Mesenchymal stem cell (in vitro differentiated cells and primary cell): ENCODE results near the gene NECAB3.

Source experiments
- DNase-seq: peaks from one replicate; pipeline ENCODE4 v3.0.0-alpha.2; 2013
- H2AFZ ChIP-seq: one replicate; pipeline ENCODE4 v1.6.1; 2013; ENCODE audit warnings: low read depth, mild to moderate bottlenecking, control low read depth, inconsistent platforms, low read length, moderate library complexity
- H2AK5ac ChIP-seq: 2 replicates; pipeline ENCODE4 v1.6.1; 2013; ENCODE audit warnings: low read length, moderate library complexity, mild to moderate bottlenecking, inconsistent platforms; ENCODE audit not compliant: severe bottlenecking
- H2BK120ac ChIP-seq: one replicate; pipeline ENCODE4 v1.6.1; 2013; ENCODE audit warnings: low read depth, mild to moderate bottlenecking, inconsistent platforms, low read length, moderate library complexity
- H2BK12ac ChIP-seq, 2 experiments: one replicate each; pipeline ENCODE4 v1.6.1; 2013; ENCODE audit warnings: inconsistent platforms in 2 of 2, low read length in 2 of 2, mild to moderate bottlenecking in 2 of 2, moderate library complexity in 2 of 2, control low read depth in 1 of 2
- H2BK15ac ChIP-seq: one replicate; pipeline ENCODE4 v1.6.1; 2013; ENCODE audit warnings: mild to moderate bottlenecking, low read depth, inconsistent platforms; ENCODE audit not compliant: poor library complexity, severe bottlenecking
- H2BK5ac ChIP-seq: 2 replicates; pipeline ENCODE4 v1.6.1; 2013; ENCODE audit warnings: low read depth, mild to moderate bottlenecking, low read length, control low read depth, inconsistent platforms; ENCODE audit not compliant: poor library complexity, severe bottlenecking
- H3K14ac ChIP-seq, 2 experiments: one replicate each; pipeline ENCODE4 v1.6.1; 2013; ENCODE audit warnings: inconsistent platforms in 2 of 2, low read length in 2 of 2, control low read depth in 1 of 2, mild to moderate bottlenecking in 1 of 2, moderate library complexity in 1 of 2
- H3K18ac ChIP-seq, 2 experiments: one replicate each; pipeline ENCODE4 v1.6.1; 2013; ENCODE audit warnings: inconsistent platforms in 2 of 2, low read length in 2 of 2, control low read depth in 1 of 2, low read depth in 1 of 2, mild to moderate bottlenecking in 1 of 2
- H3K23ac ChIP-seq, 2 experiments: one replicate each; pipeline ENCODE4 v1.6.1; 2013; ENCODE audit warnings: inconsistent platforms in 2 of 2, low read length in 2 of 2, mild to moderate bottlenecking in 2 of 2, moderate library complexity in 2 of 2, control low read depth in 1 of 2
- H3K27ac ChIP-seq: 2 replicates; pipeline ENCODE4 v1.5.1; 2013; ENCODE audit warnings: mild to moderate bottlenecking, moderate library complexity, low read length, control low read depth, inconsistent platforms; ENCODE audit not compliant: poor library complexity, severe bottlenecking
- H3K27me3 ChIP-seq, 2 experiments: 2 replicates each; pipeline versions ENCODE4 v1.6.1 to v1.7.0; 2013; ENCODE audit warnings: low read length in 2 of 2, mild to moderate bottlenecking in 2 of 2, moderate library complexity in 2 of 2, control low read depth in 1 of 2, inconsistent platforms in 1 of 2; ENCODE audit not compliant: control insufficient read depth in 1 of 2, insufficient read depth in 1 of 2
- H3K36me3 ChIP-seq, 2 experiments: 2 replicates each; pipeline versions ENCODE4 v1.6.1 to v1.7.0; 2013; ENCODE audit warnings: low read length in 2 of 2, control low read depth in 1 of 2, inconsistent platforms in 1 of 2, low read depth in 1 of 2, mild to moderate bottlenecking in 1 of 2; ENCODE audit not compliant: insufficient read depth in 2 of 2, control insufficient read depth in 1 of 2
- H3K4ac ChIP-seq, 2 experiments: one replicate each; pipeline ENCODE4 v1.6.1; 2013; ENCODE audit warnings: inconsistent platforms in 2 of 2, low read length in 2 of 2, mild to moderate bottlenecking in 2 of 2, moderate library complexity in 2 of 2, control low read depth in 1 of 2, low read depth in 1 of 2
- H3K4me1 ChIP-seq: 2 replicates; pipeline ENCODE4 v1.6.1; 2013; ENCODE audit warnings: low read depth, low read length, control low read depth; ENCODE audit not compliant: control insufficient read depth, insufficient read depth
- H3K4me2 ChIP-seq: 2 replicates; pipeline ENCODE4 v1.6.1; 2013; ENCODE audit warnings: low read length, mild to moderate bottlenecking, inconsistent platforms; ENCODE audit not compliant: poor library complexity, severe bottlenecking
- H3K4me3 ChIP-seq, 2 experiments: 2 replicates each; pipeline versions ENCODE4 v1.5.1 to v1.7.0; 2013; ENCODE audit warnings: low read length in 2 of 2, mild to moderate bottlenecking in 2 of 2, control low read depth in 1 of 2, low read depth in 1 of 2; ENCODE audit not compliant: insufficient read depth in 1 of 2
- H3K79me1 ChIP-seq: replicated peaks from 2 replicates; pipeline ENCODE4 v1.6.1; 2013; ENCODE audit warnings: mild to moderate bottlenecking, control low read depth, low read length, inconsistent platforms; ENCODE audit not compliant: poor library complexity, severe bottlenecking
- H3K9ac ChIP-seq: 2 replicates; pipeline ENCODE4 v1.7.0; 2013; ENCODE audit warnings: mild to moderate bottlenecking, low read length, moderate library complexity
- H3K9me3 ChIP-seq: 2 replicates; pipeline ENCODE4 v1.7.0; 2013; ENCODE audit warnings: mild to moderate bottlenecking, low read length; ENCODE audit not compliant: control insufficient read depth
- H4K8ac ChIP-seq: one replicate; pipeline ENCODE4 v1.6.1; 2013; ENCODE audit warnings: inconsistent platforms, mild to moderate bottlenecking, low read length, moderate library complexity
- H4K91ac ChIP-seq: one replicate; pipeline ENCODE4 v1.6.1; 2013; ENCODE audit warnings: mild to moderate bottlenecking, low read length, inconsistent platforms
- WGBS: methylation state at CpG from one replicate; pipeline ENCODE4 v1.1.7; 2013; ENCODE audit warnings: mixed read lengths; 5-methylcytosine and 5-hydroxymethylcytosine counted together

NECAB3 gene

GRCh38 chr20:33669873-33670640 lies 4.2 kb downstream of the NECAB3 start:
- Histone ChIP-seq H3K9me3 (no peaks in the 10 kb centered on the region), H3K27ac (no peak overlapping the region), H3K14ac (no peak overlapping the region), H3K4me1 (peaks cover 52% of the 10 kb centered on the region), H3K4me3 (no peak overlapping the region), H4K8ac (no peak overlapping the region), H3K18ac (no peak overlapping the region), H2BK15ac (no peak overlapping the region), H3K79me1 (peaks cover 27% of the 10 kb centered on the region), H3K4me2 (no peak overlapping the region), H3K9ac (no peak overlapping the region), H2BK5ac (no peak overlapping the region), H3K4ac (no peak overlapping the region), H3K27me3 (no peaks in the 10 kb centered on the region), H2BK12ac (no peak overlapping the region), H2AFZ (no peak overlapping the region), H3K23ac (no peak overlapping the region), H2BK120ac (no peak overlapping the region), H4K91ac (no peak overlapping the region), H2AK5ac (peak overlapping the region; percentile 1), H3K36me3 (peaks cover 39 to 60% of the 10 kb centered on the region in 2 experiments)
- 96% methylated on average over 13 of the region's 13 CpGs for WGBS
- no peak for DNase-seq

GRCh38 chr20:33669224-33669623 lies 5.0 kb downstream of the NECAB3 start:
- H3K27me3 ChIP-seq: no peaks in the 10 kb centered on the region
- no peak overlapping the region for H2BK15ac ChIP-seq

DNA sequence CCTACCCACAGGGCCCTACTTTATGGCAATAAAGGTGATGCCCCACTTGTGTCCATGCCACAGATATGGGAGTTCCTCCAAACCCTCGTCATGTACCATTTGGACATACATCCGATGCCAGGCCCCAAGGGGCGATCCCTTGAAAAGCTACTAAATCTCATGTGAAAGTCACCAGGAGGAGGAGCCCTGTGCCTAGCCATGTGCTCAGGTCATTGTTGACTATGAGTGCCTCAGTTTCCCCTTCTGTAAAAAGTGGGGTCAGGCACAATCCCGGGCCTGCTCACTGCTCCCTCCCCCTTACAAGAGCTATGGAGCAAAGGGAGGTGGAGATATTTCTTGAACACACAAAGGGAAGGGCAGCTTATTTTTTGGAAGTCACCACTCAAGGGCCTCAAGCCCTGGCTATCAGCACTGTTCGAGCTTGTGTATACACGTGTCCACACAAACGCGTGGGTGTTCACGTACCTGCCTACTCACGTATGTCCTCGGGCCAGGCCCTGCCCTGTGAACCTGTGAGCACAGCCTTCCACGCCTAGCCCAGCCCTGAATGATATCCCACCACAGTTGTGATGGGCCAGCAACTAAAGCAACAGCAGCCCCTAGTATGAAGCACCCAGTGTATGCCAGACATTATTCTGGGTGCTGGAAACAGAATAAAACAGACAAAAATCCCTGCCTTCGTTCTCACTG lies 5.6 kb downstream of the NECAB3 start:
- Histone ChIP-seq H2BK120ac (no peak overlapping the region), H3K4ac (no peak overlapping the region), H3K27ac (no peak overlapping the region), H3K14ac (no peak overlapping the region), H2BK12ac (no peak overlapping the region), H3K4me2 (no peak overlapping the region), H3K4me3 (no peak overlapping the region), H2BK15ac (no peak overlapping the region), H3K27me3 (no peaks in the 10 kb centered on the region), H2BK5ac (no peak overlapping the region), H3K79me1 (peaks cover 29% of the 10 kb centered on the region), H4K8ac (no peak overlapping the region), H3K9me3 (no peaks in the 10 kb centered on the region), H2AK5ac (no peak overlapping the region), H2AFZ (no peak overlapping the region), H4K91ac (peak overlapping the region; percentile 5), H3K36me3 (peaks cover 39 to 65% of the 10 kb centered on the region in 2 experiments), H3K23ac (no peak overlapping the region), H3K18ac (no peak overlapping the region), H3K9ac (peak overlapping the region; percentile 87), H3K4me1 (peaks cover 61% of the 10 kb centered on the region)
- DNase-seq: no peak
- WGBS: 99% methylated on average over 13 of the region's 13 CpGs

More at GRCh38 chr20:33669224-33669623, 5.0 kb downstream of the NECAB3 start:
- Histone ChIP-seq H2BK12ac (no peak overlapping the region), H3K9me3 (no peaks in the 10 kb centered on the region), H2BK120ac (no peak overlapping the region), H2BK5ac (no peak overlapping the region), H2AK5ac (no peak overlapping the region), H3K23ac (no peak overlapping the region), H3K4me3 (no peak overlapping the region), H3K14ac (no peak overlapping the region), H3K18ac (no peak overlapping the region), H3K9ac (no peak overlapping the region), H3K79me1 (peaks cover 29% of the 10 kb centered on the region), H3K4me2 (no peak overlapping the region), H4K8ac (no peak overlapping the region), H3K4me1 (peaks cover 56% of the 10 kb centered on the region), H3K36me3 (peaks cover 39 to 65% of the 10 kb centered on the region in 2 experiments), H4K91ac (no peak overlapping the region), H2AFZ (no peak overlapping the region), H3K4ac (no peak overlapping the region), H3K27ac (no peak overlapping the region)
- 98% methylated on average over 5 of the region's 5 CpGs for WGBS
- DNase-seq: no peak

- no peak overlapping the region for H3K18ac ChIP-seq
- no peak overlapping the region for H3K4ac ChIP-seq
- peaks cover 57% of the 10 kb centered on the region for H3K4me1 ChIP-seq
- H2AK5ac ChIP-seq: no peak overlapping the region
- H4K91ac ChIP-seq: no peak overlapping the region
- H3K36me3 ChIP-seq: peaks cover 39 to 65% of the 10 kb centered on the region in 2 experiments
- H3K27me3 ChIP-seq: no peaks in the 10 kb centered on the region
- no peak overlapping the region for H2AFZ ChIP-seq
- H2BK5ac ChIP-seq: no peak overlapping the region
- no peak overlapping the region for H3K23ac ChIP-seq
- H3K4me2 ChIP-seq: no peak overlapping the region
- H2BK120ac ChIP-seq: no peak overlapping the region
- H3K79me1 ChIP-seq: peaks cover 29% of the 10 kb centered on the region
- H3K9me3 ChIP-seq: no peaks in the 10 kb centered on the region
- H3K14ac ChIP-seq: no peak overlapping the region
- no peak overlapping the region for H4K8ac ChIP-seq
- DNase-seq: no peak
- no peak overlapping the region for H3K27ac ChIP-seq
- H3K9ac ChIP-seq: peak overlapping the region; percentile 87
- peak overlapping the region in 1 of 2 experiments; percentile 75 for H3K4me3 ChIP-seq
- H2BK12ac ChIP-seq: no peak overlapping the region
- WGBS: 95% methylated on average over 47 of the region's 47 CpGs
- H2BK15ac ChIP-seq: peak overlapping the region; percentile 12
Measured at GRCh38 chr20:33667676-33668465, 6.4 kb downstream of the NECAB3 start.
